Right lobe of liver (tissue), 4 donors: ENCODE measurements around the gene PCNX3.

Experiments used
- POLR2A ChIP-seq: fragments of 450-650 bp; IDR thresholded peaks from one replicate; pipeline ENCODE4 v1.6.1; 2017; ENCODE audit warnings: antibody characterized with exemption, mild to moderate bottlenecking
- TF ChIP-seq, protein P1 (sequence below), 4 donors: fragments of 200-600 bp in 3 of 4; fragments of 450-650 bp in 1 of 4; IDR thresholded peaks; one replicate each; pipeline versions ENCODE4 v1.5.1 to v1.8.0; 2016 to 2022; ENCODE audit warnings: antibody characterized with exemption in 4 of 4, mild to moderate bottlenecking in 2 of 4
- donor health status: DM: no; HTN: no; CAD: no.
- donor health status: DM: no; HTN: no; CAD: no.
- donor health status: DM: no; HTN: yes; CAD: no.

DNA sequence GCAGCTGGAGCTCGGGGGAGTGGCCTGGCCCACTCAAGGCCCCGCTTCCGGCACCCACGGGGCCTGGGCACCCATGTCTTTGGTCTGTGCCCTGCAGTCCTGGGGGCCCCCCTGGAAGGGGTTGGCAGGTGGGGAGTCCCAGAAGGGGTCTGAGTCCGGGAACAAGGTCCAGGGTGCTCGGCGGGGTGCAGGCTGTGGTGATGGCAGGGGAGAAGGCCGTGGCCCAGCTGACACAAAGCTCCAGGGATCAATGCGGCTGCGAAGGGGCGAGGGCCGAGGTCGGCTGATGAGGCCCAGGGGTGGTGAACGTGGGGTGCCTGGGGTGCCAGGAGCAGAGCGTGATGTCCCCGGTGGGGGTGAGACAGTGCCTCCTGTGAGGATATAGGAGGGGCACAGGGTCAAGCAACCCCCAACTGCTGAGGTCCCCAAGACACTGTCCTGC, 17.3 kb upstream of the PCNX3 start:
- TF ChIP-seq, protein P1, sequence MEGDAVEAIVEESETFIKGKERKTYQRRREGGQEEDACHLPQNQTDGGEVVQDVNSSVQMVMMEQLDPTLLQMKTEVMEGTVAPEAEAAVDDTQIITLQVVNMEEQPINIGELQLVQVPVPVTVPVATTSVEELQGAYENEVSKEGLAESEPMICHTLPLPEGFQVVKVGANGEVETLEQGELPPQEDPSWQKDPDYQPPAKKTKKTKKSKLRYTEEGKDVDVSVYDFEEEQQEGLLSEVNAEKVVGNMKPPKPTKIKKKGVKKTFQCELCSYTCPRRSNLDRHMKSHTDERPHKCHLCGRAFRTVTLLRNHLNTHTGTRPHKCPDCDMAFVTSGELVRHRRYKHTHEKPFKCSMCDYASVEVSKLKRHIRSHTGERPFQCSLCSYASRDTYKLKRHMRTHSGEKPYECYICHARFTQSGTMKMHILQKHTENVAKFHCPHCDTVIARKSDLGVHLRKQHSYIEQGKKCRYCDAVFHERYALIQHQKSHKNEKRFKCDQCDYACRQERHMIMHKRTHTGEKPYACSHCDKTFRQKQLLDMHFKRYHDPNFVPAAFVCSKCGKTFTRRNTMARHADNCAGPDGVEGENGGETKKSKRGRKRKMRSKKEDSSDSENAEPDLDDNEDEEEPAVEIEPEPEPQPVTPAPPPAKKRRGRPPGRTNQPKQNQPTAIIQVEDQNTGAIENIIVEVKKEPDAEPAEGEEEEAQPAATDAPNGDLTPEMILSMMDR (IDR thresholded peaks at IDR 0.05): no peak
- TF ChIP-seq POLR2A: no peak
